ENCODE data around the gene IRF9. TPM values are rescaled to one million over a fixed set of nuclear protein-coding genes. Genes with fewer than 3 reads are reported as not detected.
"Not testable (repeated sequence)": the region's sequence is repeated elsewhere in the genome, so short reads cannot be mapped to it uniquely, and the experiment has no call there.

The IRF9 gene
- polyA plus RNA-seq, 3 donors = 36.3 to 79.1 (median 42.5) TPM

GRCh38 chr14:24202538-24202937 lies 41.5 kb downstream of the IRF9 start:
- H3K27ac ChIP-seq (ENCODE audit: low read depth, low read length) = not testable (repeated sequence)
- WGBS, 3 donors = 86 to 94% (median 90%) methylated on average over 8 of the region's 8 CpGs

GRCh38 chr14:24203249-24203886 lies 42.3 kb downstream of the IRF9 start:
- H3K27ac ChIP-seq (ENCODE audit: low read depth, low read length) = not testable (repeated sequence)
- WGBS, 3 donors = 92 to 100% (median 98%) methylated on average over 14 to 16 of the region's 16 CpGs

- no peak overlapping the region for H3K27ac ChIP-seq (ENCODE audit: low read depth, low read length)
- WGBS, 3 donors = 89 to 95% (median 95%) methylated on average over 7 of the region's 7 CpGs
Observed at GRCh38 chr14:24204163-24205146, 43.4 kb downstream of the IRF9 start.

GRCh38 chr14:24206260-24207103 lies 45.4 kb downstream of the IRF9 start:
- no peak overlapping the region for H3K27ac ChIP-seq (ENCODE audit: low read depth, low read length)
- 91 to 98% (median 94%) methylated on average over 11 of the region's 11 CpGs for WGBS, 3 donors

GRCh38 chr14:24207104-24207551 lies 46.1 kb downstream of the IRF9 start:
- WGBS, 3 donors = 94 to 97% (median 95%) methylated on average over 5 of the region's 5 CpGs

GRCh38 chr14:24207625-24208024 lies 46.6 kb downstream of the IRF9 start:
- H3K27ac ChIP-seq (ENCODE audit: low read depth, low read length) = no peak overlapping the region
- WGBS, 3 donors = 99 to 100% (median 100%) methylated on average over 2 of the region's 2 CpGs

More at GRCh38 chr14:24207104-24207551, 46.1 kb downstream of the IRF9 start:
- H3K27ac ChIP-seq (ENCODE audit: low read depth, low read length) = no peak overlapping the region

- WGBS, 3 donors = 88 to 95% (median 91%) methylated on average over 6 of the region's 6 CpGs
Observed at GRCh38 chr14:24211311-24211710, 50.2 kb downstream of the IRF9 start.

GRCh38 chr14:24212924-24213865 lies 52.1 kb downstream of the IRF9 start, which contains the start of gene CHMP4A:
Gene CHMP4A (minus strand): TSS chr14:24213488. CDS start chr14:24213439, 49 bp downstream.
- 0 to 1% (median 1%) methylated on average over 51 to 53 of the region's 53 CpGs for WGBS, 3 donors
- peak within 1 kb of the TSS; percentile 80 for H3K27ac ChIP-seq (ENCODE audit: low read depth, low read length)

More at GRCh38 chr14:24211311-24211710, 50.2 kb downstream of the IRF9 start:
- no peak overlapping the region for H3K27ac ChIP-seq (ENCODE audit: low read depth, low read length)

GRCh38 chr14:24213866-24214662 lies 53.0 kb downstream of the IRF9 start:
- 91 to 96% (median 92%) methylated on average over 7 of the region's 7 CpGs for WGBS, 3 donors
- H3K27ac ChIP-seq (ENCODE audit: low read depth, low read length) = no peak overlapping the region

GRCh38 chr14:24215495-24216344 lies 54.7 kb downstream of the IRF9 start, which contains the start of gene MDP1:
Gene MDP1 (minus strand): TSS chr14:24216066. CDS start chr14:24215955, 111 bp downstream.
- peak within 1 kb of the TSS; percentile 87 for H3K27ac ChIP-seq (ENCODE audit: low read depth, low read length)
- 0 to 1% (median 0%) methylated on average over 40 of the region's 40 CpGs for WGBS, 3 donors

Other genes starting within 250 kb of the IRF9 start
- 10 to 100 TPM; 30.6 to 56.1 (median 55.8) TPM for gene DHRS4, start 207.5 kb upstream of the IRF9 start, polyA plus RNA-seq
- 10 to 100 TPM; 21.3 to 51.4 (median 26.8) TPM for gene DHRS4L2, start 172.3 kb upstream of the IRF9 start, polyA plus RNA-seq
- gene CARMIL3, start 109.3 kb upstream of the IRF9 start, polyA plus RNA-seq = under 1 TPM; 0.10 to 0.56 (median 0.52) TPM
- under 1 TPM in 1 of 3 donors, not detected in 2; 0.01 TPM for gene CPNE6, start 89.7 kb upstream of the IRF9 start, polyA plus RNA-seq
- gene PCK2, start 67.0 kb upstream of the IRF9 start, polyA plus RNA-seq = 10 to 100 TPM; 22.0 to 75.5 (median 29.5) TPM
- gene DCAF11, start 46.5 kb upstream of the IRF9 start, polyA plus RNA-seq = 10 to 100 TPM; 27.7 to 65.1 (median 35.6) TPM
- 1 to 10 TPM; 1.5 to 1.7 (median 1.6) TPM for gene NRL, start 46.3 kb upstream of the IRF9 start, polyA plus RNA-seq
- 1 to 10 TPM in 1 of 3 donors, under 1 TPM in 1, not detected in 1; 0.61 to 4.6 TPM for gene FITM1, start 30.6 kb upstream of the IRF9 start, polyA plus RNA-seq
- gene PSME1, start 25.1 kb upstream of the IRF9 start, polyA plus RNA-seq = 100 to 1,000 TPM in 2 of 3 donors, 10 to 100 TPM in 1; 98.0 to 228 (median 151) TPM
- gene EMC9, start 19.7 kb upstream of the IRF9 start, polyA plus RNA-seq = 10 to 100 TPM; 16.3 to 17.3 (median 17.2) TPM
- gene PSME2, start 14.7 kb upstream of the IRF9 start, polyA plus RNA-seq = 100 to 1,000 TPM in 2 of 3 donors, 10 to 100 TPM in 1; 73.7 to 193 (median 107) TPM
- 10 to 100 TPM; 36.9 to 49.6 (median 39.3) TPM for gene RNF31, start 13.8 kb upstream of the IRF9 start, polyA plus RNA-seq
- 10 to 100 TPM in 1 of 3 donors, 1 to 10 TPM in 2; 3.9 to 19.8 (median 9.4) TPM for gene REC8, start 10.8 kb downstream of the IRF9 start, polyA plus RNA-seq
- gene IPO4, start 27.6 kb downstream of the IRF9 start, polyA plus RNA-seq = 10 to 100 TPM; 11.7 to 36.1 (median 26.7) TPM
- 10 to 100 TPM; 13.6 to 44.0 (median 37.7) TPM for gene TM9SF1, start 34.2 kb downstream of the IRF9 start, polyA plus RNA-seq
- gene TSSK4, start 44.4 kb downstream of the IRF9 start, polyA plus RNA-seq = under 1 TPM in 2 of 3 donors, not detected in 1; 0.05 to 0.06 TPM
- gene CHMP4A, start 52.2 kb downstream of the IRF9 start, polyA plus RNA-seq = 100 to 1,000 TPM in 1 of 3 donors, 10 to 100 TPM in 2; 59.6 to 108 (median 85.4) TPM
- gene MDP1, start 54.8 kb downstream of the IRF9 start, polyA plus RNA-seq = 10 to 100 TPM; 17.7 to 47.6 (median 21.9) TPM
- 100 to 1,000 TPM in 2 of 3 donors, 10 to 100 TPM in 1; 82.9 to 296 (median 245) TPM for gene NEDD8, start 71.1 kb downstream of the IRF9 start, polyA plus RNA-seq
- gene GMPR2, start 71.7 kb downstream of the IRF9 start, polyA plus RNA-seq = 10 to 100 TPM; 37.3 to 52.7 (median 52.0) TPM
- 10 to 100 TPM; 35.3 to 58.9 (median 49.3) TPM for gene TINF2, start 81.4 kb downstream of the IRF9 start, polyA plus RNA-seq
- 1 to 10 TPM; 2.5 to 4.6 (median 3.3) TPM for gene TGM1, start 101.9 kb downstream of the IRF9 start, polyA plus RNA-seq
- 10 to 100 TPM; 20.7 to 27.0 (median 23.0) TPM for gene RABGGTA, start 110.3 kb downstream of the IRF9 start, polyA plus RNA-seq
- 10 to 100 TPM; 11.3 to 26.4 (median 14.8) TPM for gene DHRS1, start 138.5 kb downstream of the IRF9 start, polyA plus RNA-seq
- 10 to 100 TPM in 2 of 3 donors, 1 to 10 TPM in 1; 6.8 to 11.6 (median 11.0) TPM for gene NOP9, start 138.6 kb downstream of the IRF9 start, polyA plus RNA-seq
- 10 to 100 TPM; 10.3 to 18.0 (median 10.6) TPM for gene CIDEB, start 146.7 kb downstream of the IRF9 start, polyA plus RNA-seq
- 1 to 10 TPM in 2 of 3 donors, under 1 TPM in 1; 0.79 to 5.9 (median 2.6) TPM for gene LTB4R2, start 148.9 kb downstream of the IRF9 start, polyA plus RNA-seq
- 10 to 100 TPM in 1 of 3 donors, 1 to 10 TPM in 2; 5.1 to 13.3 (median 6.2) TPM for gene LTB4R, start 150.2 kb downstream of the IRF9 start, polyA plus RNA-seq
- 100 to 1,000 TPM in 1 of 3 donors, 10 to 100 TPM in 1, 1 to 10 TPM in 1; 8.7 to 107 (median 56.4) TPM for gene ADCY4, start 173.8 kb downstream of the IRF9 start, polyA plus RNA-seq
- gene RIPK3, start 178.7 kb downstream of the IRF9 start, polyA plus RNA-seq = 10 to 100 TPM in 1 of 3 donors, 1 to 10 TPM in 2; 7.2 to 15.0 (median 8.4) TPM
- 100 to 1,000 TPM in 1 of 3 donors, 10 to 100 TPM in 2; 12.2 to 166 (median 39.6) TPM for gene NFATC4, start 206.9 kb downstream of the IRF9 start, polyA plus RNA-seq
- 1 to 10 TPM; 2.7 to 7.6 (median 3.8) TPM for gene NYNRIN, start 237.7 kb downstream of the IRF9 start, polyA plus RNA-seq

Data from adipose tissue (tissue), 3 donors.